Stimulated activated CD4-positive, alpha-beta T cell treated with anti-CD3 and anti-CD28 coated beads, Interleukin-12 subunit alpha, Interleukin-12 subunit beta, amount 100 ng/mL, for 24 hours (primary cell): Measurements from ENCODE around the gene HORMAD2.
"Not testable (repeated sequence)": the region's sequence is repeated elsewhere in the genome, so short reads cannot be mapped to it uniquely, and the experiment has no call there.

Experiments used
- DNase-seq, 2 experiments: peaks; one replicate each; pipeline ENCODE4 v3.0.0-alpha.2; 2020; ENCODE audit warnings: low read depth in 2 of 2

The HORMAD2 gene

GRCh38 chr22:30191040-30191701 is 110.9 kb downstream of the HORMAD2 start:
- DNase-seq, result no peak

GRCh38 chr22:30192427-30192826 is 112.2 kb downstream of the HORMAD2 start:
- DNase-seq, result no peak

- no peak for DNase-seq
Measured at GRCh38 chr22:30193031-30193775, 112.9 kb downstream of the HORMAD2 start.

DNA sequence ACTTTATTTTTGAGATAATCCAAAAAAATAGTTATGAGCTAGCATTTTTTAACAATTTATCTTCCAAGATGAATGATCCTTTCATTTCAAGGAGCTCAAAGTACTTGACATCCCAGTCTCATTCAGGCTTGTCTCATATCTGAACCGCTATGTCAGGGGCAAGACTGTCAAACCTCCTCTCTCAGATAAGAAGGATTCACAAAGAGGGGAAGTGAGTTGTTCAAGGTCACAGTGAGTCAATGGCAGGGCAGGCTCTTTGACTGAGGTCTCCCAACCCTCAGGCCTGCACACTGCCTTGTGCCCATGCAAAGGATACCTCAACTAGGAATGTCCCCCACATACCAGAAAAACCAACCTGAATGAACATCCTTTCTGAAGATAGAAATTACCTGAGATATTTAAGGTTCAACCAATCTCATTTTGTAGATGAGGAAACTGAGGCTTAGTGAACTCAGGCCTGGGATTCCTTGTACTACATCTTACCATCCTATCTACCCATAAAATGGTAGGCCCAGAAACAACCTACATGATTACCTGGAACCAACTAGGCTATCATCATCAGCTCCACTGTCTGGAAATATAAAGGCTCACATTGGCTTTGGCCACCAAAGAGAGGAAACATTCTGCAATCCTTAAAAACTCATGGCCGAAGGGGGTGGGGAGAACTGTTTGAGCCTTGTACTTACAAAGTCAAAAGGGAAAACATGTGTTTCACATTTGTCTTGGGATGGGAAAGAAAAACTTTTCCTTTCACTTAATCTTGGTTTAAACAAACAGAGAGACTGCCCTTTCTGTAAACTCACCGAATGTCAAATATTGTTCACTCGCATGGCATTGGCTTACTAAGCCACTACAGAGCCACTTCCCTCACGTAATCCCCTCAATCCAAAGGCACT is 115.2 kb downstream of the HORMAD2 start:
- no peak for DNase-seq

DNA sequence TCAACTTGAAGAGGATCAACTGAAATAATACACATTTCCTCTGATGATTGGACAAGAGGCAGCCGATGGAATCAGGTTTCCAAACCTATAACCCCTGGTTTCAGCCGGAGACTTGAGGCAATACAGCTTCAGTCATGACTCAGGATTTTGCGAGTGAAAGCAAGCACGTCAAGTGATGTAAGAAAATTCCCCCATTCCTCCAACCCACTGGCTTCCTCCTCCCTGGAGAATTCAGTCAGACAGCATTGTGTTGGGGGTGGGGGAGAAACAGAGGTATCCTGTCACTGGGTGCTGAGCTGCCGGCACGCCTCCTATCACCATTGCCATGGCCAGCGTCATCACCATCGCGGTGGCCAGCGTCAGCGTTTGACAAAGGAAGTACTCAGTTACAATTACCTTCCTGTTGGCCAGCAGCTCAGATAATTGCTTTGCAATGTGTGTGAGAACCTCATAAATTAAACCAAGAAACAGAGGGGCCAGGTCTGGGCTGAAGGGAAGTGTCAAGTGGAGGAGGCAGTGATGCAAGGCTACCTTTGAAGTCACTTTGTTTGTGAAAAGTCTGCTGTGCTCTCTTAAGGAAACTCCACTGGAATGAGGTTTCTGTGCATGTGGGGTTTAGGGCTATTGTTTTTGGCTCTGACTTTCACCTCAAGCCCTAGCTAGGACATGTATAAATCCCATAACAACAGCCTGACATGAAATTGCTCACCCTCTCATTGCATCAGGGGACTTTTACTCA is 116.0 kb downstream of the HORMAD2 start:
- DNase-seq, result peak; percentile 30 to 62

DNA sequence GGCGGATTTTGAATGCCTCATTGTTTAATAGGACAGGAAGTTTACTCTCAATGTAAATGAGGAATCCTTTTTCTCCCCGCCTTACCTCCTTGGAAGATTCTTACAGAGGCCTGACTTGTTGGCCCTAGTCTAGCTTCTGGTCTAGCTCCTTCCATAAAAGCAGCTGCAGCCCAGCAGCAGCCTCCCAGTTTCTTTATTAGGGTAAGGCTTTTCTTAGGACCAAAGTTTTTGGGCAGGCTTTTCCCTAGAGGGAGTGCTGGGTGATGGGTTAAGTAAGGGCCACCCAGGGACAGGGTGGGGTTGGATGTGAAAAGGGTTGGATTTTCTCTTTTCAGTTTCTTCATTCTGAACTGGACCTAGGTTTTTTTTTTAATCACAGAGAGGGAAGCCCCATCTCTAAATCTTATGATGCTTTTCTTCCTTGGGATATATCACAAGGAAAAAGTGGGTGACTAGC is 116.6 kb downstream of the HORMAD2 start:
- no peak for DNase-seq

- DNase-seq, result no peak
Measured at GRCh38 chr22:30197389-30197788, 117.1 kb downstream of the HORMAD2 start.

- DNase-seq, result no peak
Measured at GRCh38 chr22:30198152-30198825, 118.0 kb downstream of the HORMAD2 start.

DNA sequence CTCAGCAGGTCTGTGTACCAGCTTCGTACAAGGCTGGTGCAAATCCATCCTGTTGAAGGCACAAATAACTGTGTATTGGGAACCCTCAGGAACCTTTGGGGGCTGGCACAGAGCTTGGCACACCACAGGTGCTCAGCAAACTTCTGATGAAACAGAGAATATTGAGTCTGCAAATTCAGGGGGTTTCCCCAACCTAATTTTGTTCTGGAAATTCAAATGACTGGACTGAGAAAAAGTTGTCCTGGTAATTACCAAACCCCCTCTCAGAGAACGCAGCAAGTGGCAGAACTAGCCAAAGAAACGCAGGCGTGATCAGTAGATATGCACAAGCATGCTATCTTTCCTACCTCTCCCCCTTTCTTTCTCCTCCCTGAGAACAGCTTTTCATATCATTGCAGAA is 118.7 kb downstream of the HORMAD2 start:
- DNase-seq, result no peak

GRCh38 chr22:30200905-30201304 is 120.6 kb downstream of the HORMAD2 start:
- not testable (repeated sequence) for DNase-seq

DNA sequence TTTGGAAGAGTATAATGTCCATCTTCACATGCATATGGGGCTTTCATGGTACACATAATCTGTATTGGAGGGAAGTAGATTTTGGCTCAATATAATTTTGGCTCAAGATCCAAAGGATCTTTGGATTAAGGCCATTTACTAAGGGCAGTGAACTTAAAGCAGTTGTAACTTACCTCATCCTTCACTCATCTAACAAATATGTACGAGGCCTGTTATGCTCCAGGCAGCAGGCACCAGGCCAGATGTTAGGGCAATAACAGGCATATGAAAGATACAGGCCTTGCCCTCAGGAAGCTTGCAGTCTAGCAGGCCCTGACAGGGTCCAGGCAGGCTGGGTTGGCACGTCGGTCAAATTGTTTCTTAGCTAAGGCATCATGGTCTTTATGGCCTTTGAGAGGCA is 121.7 kb downstream of the HORMAD2 start:
- DNase-seq, result no peak

DNA sequence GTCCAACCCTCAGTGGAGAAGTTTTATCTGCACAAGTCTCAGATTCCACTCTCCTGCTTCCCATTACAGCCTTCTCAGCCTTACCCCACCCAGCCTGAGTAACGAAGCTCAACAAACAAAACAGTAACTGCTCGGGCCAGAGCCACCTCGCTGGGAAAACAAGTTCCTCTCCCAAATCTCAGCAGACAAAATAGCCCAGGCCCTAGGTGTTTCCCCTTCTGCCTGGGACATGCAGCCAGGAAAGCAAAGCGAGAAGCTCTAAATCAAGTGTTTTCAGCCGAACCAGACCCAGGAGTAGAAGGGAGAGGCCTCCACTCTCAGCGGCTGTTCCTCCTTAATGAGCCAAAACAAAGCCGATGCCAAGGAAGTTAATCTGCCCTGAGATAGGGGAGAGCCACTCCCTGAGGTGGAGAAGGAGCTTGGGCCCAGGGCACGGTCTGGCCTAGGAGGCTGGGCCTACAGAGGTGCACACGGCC is 122.3 kb downstream of the HORMAD2 start:
- DNase-seq, result no peak

- DNase-seq, result no peak
Measured at GRCh38 chr22:30204015-30204741, 123.9 kb downstream of the HORMAD2 start.

GRCh38 chr22:30204742-30205111 is 124.5 kb downstream of the HORMAD2 start:
- DNase-seq, result no peak

GRCh38 chr22:30205281-30206115 is 125.2 kb downstream of the HORMAD2 start:
- DNase-seq, result no peak

DNA sequence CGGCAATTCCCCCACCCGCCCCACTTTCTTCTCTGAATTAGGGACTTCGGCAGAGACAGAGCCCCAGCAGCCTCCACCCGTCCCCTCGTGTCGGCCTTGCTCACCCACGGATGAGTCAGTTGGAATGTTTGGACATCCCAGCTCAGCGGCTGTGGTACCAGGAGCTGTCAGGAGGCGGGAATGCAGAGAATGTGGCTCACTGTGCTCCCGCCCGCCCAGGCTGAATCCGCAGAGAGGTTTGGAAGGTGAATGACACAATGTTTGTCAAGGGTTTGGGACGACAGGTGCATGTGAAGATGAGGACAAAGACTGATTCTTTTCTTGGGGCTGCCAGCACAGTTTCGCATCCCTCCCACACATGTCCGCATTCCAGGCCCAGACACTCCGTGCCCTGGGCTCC is 126.7 kb downstream of the HORMAD2 start:
- no peak for DNase-seq

DNA sequence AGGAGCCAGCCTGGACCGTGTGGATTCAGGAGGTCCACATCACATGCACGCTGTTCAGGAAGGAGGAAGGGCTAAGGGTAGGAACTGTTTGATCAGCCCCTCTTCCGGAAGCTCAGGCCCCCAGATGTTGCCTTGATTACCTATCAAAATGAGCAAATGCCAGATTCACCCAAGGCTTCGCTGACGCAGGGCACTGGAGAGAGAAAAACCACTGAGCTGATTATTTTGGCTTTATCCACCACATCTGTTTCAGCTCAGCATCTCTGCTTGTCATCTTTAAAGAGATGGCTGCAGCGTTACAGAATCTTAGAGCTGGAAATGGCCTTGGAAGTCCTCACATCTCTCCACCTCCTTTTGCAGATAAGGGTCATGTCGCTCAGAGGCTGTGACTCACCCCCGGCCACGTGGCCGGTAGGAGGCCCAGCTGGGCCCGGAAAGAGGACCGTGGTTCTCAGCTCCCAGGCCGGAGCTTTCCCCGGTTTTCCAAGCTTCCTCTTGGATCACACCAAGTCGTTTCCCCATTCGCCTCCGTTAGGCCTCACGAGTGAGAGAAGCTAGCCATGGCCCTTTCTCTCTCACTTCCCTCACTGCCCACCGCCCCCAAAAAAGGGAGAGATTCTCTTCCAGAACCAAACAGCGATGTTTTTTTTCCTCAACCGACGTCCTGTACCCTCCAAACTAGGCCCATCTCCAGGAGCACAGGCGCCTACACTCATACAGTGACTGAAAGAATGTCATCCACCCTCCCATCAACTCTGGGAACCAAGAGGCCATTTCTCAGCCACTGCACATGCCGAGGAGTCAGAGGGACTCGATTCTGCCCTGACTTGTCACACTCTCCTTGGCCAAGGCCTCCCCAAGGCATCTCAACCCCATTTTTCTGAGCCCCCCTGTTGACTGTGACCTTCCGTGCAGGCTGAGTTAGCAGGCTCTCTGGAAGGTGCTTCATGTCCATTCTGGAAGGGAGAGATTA is 128.7 kb downstream of the HORMAD2 start:
- DNase-seq, result no peak

DNA sequence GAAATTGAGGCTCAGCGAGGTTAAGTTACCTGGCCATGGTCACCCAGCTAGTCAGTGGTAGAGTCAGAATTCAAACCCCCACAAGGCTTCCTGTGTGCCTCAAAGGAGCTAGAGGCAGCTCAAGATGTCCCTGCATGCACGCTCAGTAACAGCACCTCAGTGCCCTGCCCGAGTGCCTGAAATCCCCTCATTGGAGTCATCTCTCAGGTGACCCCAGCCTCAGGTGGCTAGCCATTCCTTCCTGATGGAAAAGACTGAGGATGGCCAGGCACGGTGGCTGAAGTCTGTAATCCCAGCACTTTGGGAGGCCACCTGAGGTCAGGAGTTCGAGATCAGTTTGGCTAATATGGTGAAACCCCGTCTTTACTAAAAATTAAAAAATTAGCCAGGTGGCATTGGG is 129.4 kb downstream of the HORMAD2 start:
- DNase-seq, result no peak
